Neural cell (in vitro differentiated cells): Measurements from ENCODE around the gene GATC.

Experiments used
- CTCF ChIP-seq: fragments of 450-650 bp; IDR thresholded peaks from 2 replicates; pipeline ENCODE4 v1.5.1; 2014; ENCODE audit warnings: antibody characterized with exemption, mild to moderate bottlenecking, moderate library complexity; ENCODE audit not compliant: poor library complexity, severe bottlenecking
- EP300 ChIP-seq: fragments of 450-650 bp; conservative IDR thresholded peaks from 2 replicates; pipeline ENCODE4 v1.6.1; 2014; ENCODE audit warnings: antibody characterized with exemption, mild to moderate bottlenecking, moderate library complexity; ENCODE audit not compliant: poor library complexity, severe bottlenecking
- EZH2 ChIP-seq: fragments of 200-600, 300-800 bp; shearing (Covaris generic), sonication (generic); IDR thresholded peaks from 2 replicates; pipeline ENCODE4 v1.6.1; 2014; ENCODE audit warnings: antibody characterized with exemption, low read length, borderline replicate concordance, mild to moderate bottlenecking; ENCODE audit not compliant: insufficient read depth, poor library complexity, severe bottlenecking
- MXI1 ChIP-seq: fragments of 450-650 bp; conservative IDR thresholded peaks from 2 replicates; pipeline ENCODE4 v1.6.1; 2014; ENCODE audit warnings: antibody characterized with exemption, mild to moderate bottlenecking; ENCODE audit not compliant: poor library complexity, severe bottlenecking
- POLR2AphosphoS5 ChIP-seq: IDR thresholded peaks from 2 replicates; pipeline ENCODE4 v1.6.1; 2012
- RAD21 ChIP-seq: fragments of 450-650 bp; conservative IDR thresholded peaks from 2 replicates; pipeline ENCODE4 v1.6.1; 2014; ENCODE audit warnings: antibody characterized with exemption, mild to moderate bottlenecking, moderate library complexity
- SMC3 ChIP-seq: fragments of 450-650 bp; conservative IDR thresholded peaks from 2 replicates; pipeline ENCODE4 v1.6.1; 2014; ENCODE audit warnings: antibody characterized with exemption, mild to moderate bottlenecking, moderate library complexity; ENCODE audit not compliant: poor library complexity
- TAF1 ChIP-seq: IDR thresholded peaks from 2 replicates; pipeline ENCODE4 v1.6.1; 2012; ENCODE audit warnings: low read depth
- TF ChIP-seq, protein P1 (sequence below): IDR thresholded peaks from 2 replicates; pipeline ENCODE4 v1.6.1; 2012; ENCODE audit warnings: borderline replicate concordance

DNA sequence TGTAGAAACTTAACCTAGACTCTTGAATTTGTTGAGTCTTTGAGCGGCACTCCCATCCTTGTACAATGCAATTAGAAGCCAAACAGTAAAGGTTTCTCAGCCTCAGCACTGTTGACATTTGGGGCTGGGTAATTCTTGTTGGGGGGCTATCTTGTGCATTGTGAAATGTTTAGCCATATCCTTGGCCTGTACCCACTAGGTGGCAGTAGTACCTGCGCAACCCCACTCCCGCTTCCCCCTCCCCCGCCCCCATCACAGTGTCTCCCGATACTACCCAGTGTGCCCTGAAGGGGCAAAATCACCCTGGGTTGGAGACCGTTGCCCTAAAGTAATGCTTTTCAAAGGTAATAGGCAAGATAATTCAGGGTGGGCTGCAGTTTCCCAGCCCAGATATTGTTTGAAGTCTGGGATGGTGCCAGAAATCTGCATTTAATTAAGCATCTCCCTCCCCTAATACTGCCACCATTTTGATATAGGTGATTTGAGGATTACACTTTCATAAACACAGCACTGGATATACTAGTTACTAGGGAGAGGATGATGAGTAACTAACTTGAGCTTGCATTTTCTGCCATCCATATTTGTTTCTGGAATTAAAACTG is 6.5 kb upstream of the GATC start:
- TF ChIP-seq CTCF (peak; percentile 62), SMC3 (no peak), POLR2AphosphoS5 (no peak), EZH2 (no peak), EP300 (no peak), RAD21 (peak; percentile 51), TAF1 (no peak), MXI1 (no peak)
- TF ChIP-seq, protein P1, sequence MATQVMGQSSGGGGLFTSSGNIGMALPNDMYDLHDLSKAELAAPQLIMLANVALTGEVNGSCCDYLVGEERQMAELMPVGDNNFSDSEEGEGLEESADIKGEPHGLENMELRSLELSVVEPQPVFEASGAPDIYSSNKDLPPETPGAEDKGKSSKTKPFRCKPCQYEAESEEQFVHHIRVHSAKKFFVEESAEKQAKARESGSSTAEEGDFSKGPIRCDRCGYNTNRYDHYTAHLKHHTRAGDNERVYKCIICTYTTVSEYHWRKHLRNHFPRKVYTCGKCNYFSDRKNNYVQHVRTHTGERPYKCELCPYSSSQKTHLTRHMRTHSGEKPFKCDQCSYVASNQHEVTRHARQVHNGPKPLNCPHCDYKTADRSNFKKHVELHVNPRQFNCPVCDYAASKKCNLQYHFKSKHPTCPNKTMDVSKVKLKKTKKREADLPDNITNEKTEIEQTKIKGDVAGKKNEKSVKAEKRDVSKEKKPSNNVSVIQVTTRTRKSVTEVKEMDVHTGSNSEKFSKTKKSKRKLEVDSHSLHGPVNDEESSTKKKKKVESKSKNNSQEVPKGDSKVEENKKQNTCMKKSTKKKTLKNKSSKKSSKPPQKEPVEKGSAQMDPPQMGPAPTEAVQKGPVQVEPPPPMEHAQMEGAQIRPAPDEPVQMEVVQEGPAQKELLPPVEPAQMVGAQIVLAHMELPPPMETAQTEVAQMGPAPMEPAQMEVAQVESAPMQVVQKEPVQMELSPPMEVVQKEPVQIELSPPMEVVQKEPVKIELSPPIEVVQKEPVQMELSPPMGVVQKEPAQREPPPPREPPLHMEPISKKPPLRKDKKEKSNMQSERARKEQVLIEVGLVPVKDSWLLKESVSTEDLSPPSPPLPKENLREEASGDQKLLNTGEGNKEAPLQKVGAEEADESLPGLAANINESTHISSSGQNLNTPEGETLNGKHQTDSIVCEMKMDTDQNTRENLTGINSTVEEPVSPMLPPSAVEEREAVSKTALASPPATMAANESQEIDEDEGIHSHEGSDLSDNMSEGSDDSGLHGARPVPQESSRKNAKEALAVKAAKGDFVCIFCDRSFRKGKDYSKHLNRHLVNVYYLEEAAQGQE = no peak
